Measurements from ENCODE around the gene TUBB2B.
"Not testable (repeated sequence)": the region's sequence is repeated elsewhere in the genome, so short reads cannot be mapped to it uniquely, and the experiment has no call there.

Gene TUBB2B

GRCh38 chr6:3209114-3210023 lies 18.1 kb downstream of the TUBB2B start:
- DNase-seq (ENCODE audit: low read depth, low spot score): peak; percentile 97

GRCh38 chr6:3208775-3209113 lies 18.7 kb downstream of the TUBB2B start:
- DNase-seq (ENCODE audit: low read depth, low spot score): no peak

GRCh38 chr6:3208098-3208774 lies 19.2 kb downstream of the TUBB2B start:
- DNase-seq (ENCODE audit: low read depth, low spot score): no peak

GRCh38 chr6:3206339-3207015 lies 21.0 kb downstream of the TUBB2B start:
- DNase-seq (ENCODE audit: low read depth, low spot score): no peak

GRCh38 chr6:3205913-3206312 lies 21.5 kb downstream of the TUBB2B start:
- DNase-seq (ENCODE audit: low read depth, low spot score): no peak

- DNase-seq (ENCODE audit: low read depth, low spot score): no peak
These were observed 22.5 kb downstream of the TUBB2B start for GRCh38 chr6:3204921-3205320.

- DNase-seq (ENCODE audit: low read depth, low spot score): no peak
These were observed 24.3 kb downstream of the TUBB2B start for GRCh38 chr6:3202999-3203696.

GRCh38 chr6:3201388-3201787 lies 26.1 kb downstream of the TUBB2B start:
- no peak for DNase-seq (ENCODE audit: low read depth, low spot score)

- no peak for DNase-seq (ENCODE audit: low read depth, low spot score)
These were observed 26.8 kb downstream of the TUBB2B start for GRCh38 chr6:3200682-3201081.

- no peak for DNase-seq (ENCODE audit: low read depth, low spot score)
These were observed 28.1 kb downstream of the TUBB2B start for GRCh38 chr6:3199382-3199781.

GRCh38 chr6:3197734-3198133 lies 29.7 kb downstream of the TUBB2B start:
- not testable (repeated sequence) for DNase-seq (ENCODE audit: low read depth, low spot score)

GRCh38 chr6:3196770-3197169 lies 30.7 kb downstream of the TUBB2B start:
- DNase-seq (ENCODE audit: low read depth, low spot score): no peak

- no peak for DNase-seq (ENCODE audit: low read depth, low spot score)
These were observed 31.6 kb downstream of the TUBB2B start for GRCh38 chr6:3195695-3196497.

GRCh38 chr6:3195420-3195694 lies 32.1 kb downstream of the TUBB2B start:
- DNase-seq (ENCODE audit: low read depth, low spot score): no peak

- no peak for DNase-seq (ENCODE audit: low read depth, low spot score)
These were observed 32.7 kb downstream of the TUBB2B start for GRCh38 chr6:3194535-3195419.

GRCh38 chr6:3193102-3193849 lies 34.2 kb downstream of the TUBB2B start:
- no peak for DNase-seq (ENCODE audit: low read depth, low spot score)

GRCh38 chr6:3190779-3191178 lies 36.7 kb downstream of the TUBB2B start:
- no peak for DNase-seq (ENCODE audit: low read depth, low spot score)

- no peak for DNase-seq (ENCODE audit: low read depth, low spot score)
These were observed 37.4 kb downstream of the TUBB2B start for GRCh38 chr6:3190056-3190455.

- not testable (repeated sequence) for DNase-seq (ENCODE audit: low read depth, low spot score)
These were observed 38.3 kb downstream of the TUBB2B start for GRCh38 chr6:3189192-3189591.

GRCh38 chr6:3188262-3188661 lies 39.2 kb downstream of the TUBB2B start:
- no peak for DNase-seq (ENCODE audit: low read depth, low spot score)
